Keratinocyte (primary cell): ENCODE results near the gene SLC1A2.

Experiments used
- CTCF ChIP-seq, 3 experiments: IDR thresholded peaks in 1 of 3; conservative IDR thresholded peaks in 1 of 3; optimal IDR thresholded peaks in 1 of 3; 2 replicates in 2 of 3; 3 replicates in 1 of 3; pipeline versions ENCODE3 to v1.5.1; 2011; ENCODE audit warnings: low read length in 3 of 3, mild to moderate bottlenecking in 3 of 3, moderate library complexity in 2 of 3, control low read depth in 1 of 3, inconsistent platforms in 1 of 3; ENCODE audit not compliant: insufficient read depth in 2 of 3; ENCODE audit errors: extremely low read depth in 1 of 3
- EZH2 ChIP-seq: IDR thresholded peaks from one replicate; pipeline ENCODE4 v1.6.1; 2012; ENCODE audit warnings: inconsistent platforms, mild to moderate bottlenecking, low read length, moderate library complexity

GRCh38 chr11:35426351-35426750, 7.0 kb upstream of the SLC1A2 start:
- TF ChIP-seq CTCF (optimal IDR thresholded peaks at IDR 0.05 in 1 of 3, IDR thresholded peaks at IDR 0.05 in 1 of 3, conservative IDR thresholded peaks at IDR 0.05 in 1 of 3; ENCODE audit: extremely low read depth in 1 of 3, insufficient read depth in 2 of 3, low read length in 3 of 3), result no peak
- no peak for TF ChIP-seq EZH2
